ENCODE data around the gene C1orf53.

GRCh38 chr1:197951617-197952175 lies 49.3 kb downstream of the C1orf53 start:
- TF ChIP-seq CTCF (IDR thresholded peaks at IDR 0.05; ENCODE audit: insufficient read depth, low read length, poor library complexity, severe bottlenecking) = no peak
- TF ChIP-seq EZH2phosphoT487 (conservative IDR thresholded peaks at IDR 0.05; ENCODE audit: low read length) = no peak

Data from SU-DHL-6 (cell line).